OCI-LY1 (cell line): ENCODE measurements around the gene RDH14.

Experiments used
- H2AFZ ChIP-seq: fragments of 200-600 bp; sonication (generic), shearing (Covaris generic); 2 replicates; pipeline ENCODE4 v1.6.0; 2014; ENCODE audit warnings: antibody characterized with exemption, mild to moderate bottlenecking, low read length
- H3F3A ChIP-seq: fragments of 200-600 bp; sonication (generic), shearing (Covaris generic); 2 replicates; pipeline ENCODE4 v1.6.0; 2014; ENCODE audit warnings: mild to moderate bottlenecking, antibody characterized with exemption, low read length, moderate library complexity; ENCODE audit not compliant: insufficient read depth
- H3K27ac ChIP-seq: fragments of 200-600 bp; sonication (generic); 2 replicates; pipeline ENCODE4 v1.5.1; 2014; ENCODE audit warnings: low read length, mixed run types, mild to moderate bottlenecking, low read depth; ENCODE audit not compliant: poor library complexity, severe bottlenecking
- H3K27me3 ChIP-seq: fragments of 200-600 bp; sonication (generic); 2 replicates; pipeline ENCODE4 v1.6.0; 2014; ENCODE audit warnings: antibody characterized with exemption, mild to moderate bottlenecking, low read length, moderate library complexity; ENCODE audit not compliant: insufficient read depth
- H3K36me3 ChIP-seq: fragments of 200-600 bp; sonication (generic); 2 replicates; pipeline ENCODE4 v1.6.1; 2014; ENCODE audit warnings: mild to moderate bottlenecking, antibody characterized with exemption, low read length, moderate library complexity, mixed read lengths; ENCODE audit not compliant: insufficient read depth
- H3K4me1 ChIP-seq: fragments of 200-600 bp; sonication (generic); 2 replicates; pipeline ENCODE4 v1.5.1; 2014; ENCODE audit warnings: mild to moderate bottlenecking, low read length, moderate library complexity; ENCODE audit not compliant: insufficient read depth, severe bottlenecking
- H3K4me2 ChIP-seq: fragments of 200-600 bp; sonication (generic), shearing (Covaris generic); 2 replicates; pipeline ENCODE4 v1.6.1; 2014; ENCODE audit warnings: low read length
- H3K4me3 ChIP-seq: fragments of 200-600 bp; sonication (generic); 2 replicates; pipeline ENCODE4 v1.5.1; 2014; ENCODE audit warnings: low read length, low read depth, mild to moderate bottlenecking, mixed read lengths; ENCODE audit not compliant: poor library complexity, severe bottlenecking
- H3K79me2 ChIP-seq: fragments of 200-600 bp; shearing (Covaris generic); 2 replicates; pipeline ENCODE4 v1.6.1; 2016; ENCODE audit warnings: mixed run types, low read length, mixed read lengths; ENCODE audit not compliant: insufficient read depth
- H3K9ac ChIP-seq: fragments of 200-600 bp; sonication (generic), shearing (Covaris generic); 2 replicates; pipeline ENCODE4 v1.6.1; 2014; ENCODE audit warnings: mild to moderate bottlenecking, low read length, mixed read lengths
- H3K9me2 ChIP-seq: fragments of 200-600 bp; sonication (generic), shearing (Covaris generic); 2 replicates; pipeline ENCODE4 v1.6.1; 2014; ENCODE audit warnings: low read depth, mild to moderate bottlenecking, low read length, mixed read lengths
- H3K9me3 ChIP-seq: fragments of 200-600 bp; shearing (Covaris generic); 2 replicates; pipeline ENCODE4 v1.6.1; 2014; ENCODE audit warnings: low read length, mixed read lengths
- H4K20me1 ChIP-seq: fragments of 200-600 bp; sonication (generic), shearing (Covaris generic); 2 replicates; pipeline ENCODE4 v1.6.0; 2016; ENCODE audit warnings: mild to moderate bottlenecking, low read length; ENCODE audit not compliant: insufficient read depth
- CTCF ChIP-seq: fragments of 200-600 bp; sonication (generic), shearing (Covaris generic); IDR thresholded peaks from 2 replicates; pipeline ENCODE4 v1.5.1; 2017; ENCODE audit warnings: mild to moderate bottlenecking, antibody characterized with exemption, low read length, moderate library complexity, mixed read lengths
- EZH2 ChIP-seq: fragments of 200-600 bp; sonication (generic), shearing (Covaris generic); IDR thresholded peaks from 2 replicates; pipeline ENCODE4 v1.8.0; 2017; ENCODE audit warnings: borderline replicate concordance, mixed run types, mild to moderate bottlenecking, antibody characterized with exemption, low read length, moderate library complexity, mixed read lengths

RDH14 gene

GRCh38 chr2:18558458-18558857 is 2.0 kb downstream of the RDH14 start:
- Histone ChIP-seq H3K79me2 (peaks cover 5% of the 10 kb centered on the region; the same call in 1 of the 2 replicates), H3F3A (no peaks in the 10 kb centered on the region), H3K27ac (no peak overlapping the region), H3K9ac (no peak overlapping the region), H2AFZ (no peak overlapping the region), H3K36me3 (peaks cover 13% of the 10 kb centered on the region), H3K27me3 (no peaks in the 10 kb centered on the region), H3K4me1 (peaks cover 20% of the 10 kb centered on the region), H3K4me2 (no peak overlapping the region), H3K4me3 (no peak overlapping the region), H3K9me3 (no peaks in the 10 kb centered on the region), H4K20me1 (no peaks in the 10 kb centered on the region), H3K9me2 (no peaks in the 10 kb centered on the region)
- TF ChIP-seq CTCF (no peak), EZH2 (no peak)

- Histone ChIP-seq H3K36me3 (peaks cover 13% of the 10 kb centered on the region), H4K20me1 (no peaks in the 10 kb centered on the region), H3K4me2 (no peak overlapping the region), H3K9ac (no peak overlapping the region), H3K27me3 (no peaks in the 10 kb centered on the region), H3K4me3 (no peak overlapping the region), H2AFZ (no peak overlapping the region), H3K4me1 (peaks cover 20% of the 10 kb centered on the region), H3K79me2 (peaks cover 5% of the 10 kb centered on the region; the same call in 1 of the 2 replicates), H3F3A (no peaks in the 10 kb centered on the region), H3K27ac (no peak overlapping the region), H3K9me3 (no peaks in the 10 kb centered on the region), H3K9me2 (no peaks in the 10 kb centered on the region)
- TF ChIP-seq EZH2 (no peak), CTCF (no peak)
These were observed 3.3 kb downstream of the RDH14 start for GRCh38 chr2:18557121-18557520.

GRCh38 chr2:18552351-18553077 is 7.9 kb downstream of the RDH14 start:
- H3K36me3 ChIP-seq, result peaks cover 13% of the 10 kb centered on the region
- TF ChIP-seq EZH2, result no peak
- TF ChIP-seq CTCF, result no peak
- no peaks in the 10 kb centered on the region for H4K20me1 ChIP-seq
- H3K9me3 ChIP-seq, result no peaks in the 10 kb centered on the region
- no peak overlapping the region for H3K4me3 ChIP-seq
- H3K4me2 ChIP-seq, result no peak overlapping the region
- H2AFZ ChIP-seq, result no peak overlapping the region
- H3K27ac ChIP-seq, result no peak overlapping the region
- no peaks in the 10 kb centered on the region for H3F3A ChIP-seq
- no peaks in the 10 kb centered on the region for H3K27me3 ChIP-seq
- no peak overlapping the region for H3K9ac ChIP-seq
- peaks cover under 1% of the 10 kb centered on the region; the same call in 1 of the 2 replicates for H3K79me2 ChIP-seq
- no peaks in the 10 kb centered on the region for H3K9me2 ChIP-seq
- H3K4me1 ChIP-seq, result no peaks in the 10 kb centered on the region
